Measurements from ENCODE around the gene EFNB2. TPM values are rescaled to one million over a fixed set of nuclear protein-coding genes. Genes with fewer than 3 reads are reported as not detected.

EFNB2 gene
- total and polyA plus RNA-seq, 9 of the 15 experiments (the other 6 are each of a cell fraction or from before 2014, with no cell fraction given) = 0.01 to 0.29 (median 0.18) TPM

DNA sequence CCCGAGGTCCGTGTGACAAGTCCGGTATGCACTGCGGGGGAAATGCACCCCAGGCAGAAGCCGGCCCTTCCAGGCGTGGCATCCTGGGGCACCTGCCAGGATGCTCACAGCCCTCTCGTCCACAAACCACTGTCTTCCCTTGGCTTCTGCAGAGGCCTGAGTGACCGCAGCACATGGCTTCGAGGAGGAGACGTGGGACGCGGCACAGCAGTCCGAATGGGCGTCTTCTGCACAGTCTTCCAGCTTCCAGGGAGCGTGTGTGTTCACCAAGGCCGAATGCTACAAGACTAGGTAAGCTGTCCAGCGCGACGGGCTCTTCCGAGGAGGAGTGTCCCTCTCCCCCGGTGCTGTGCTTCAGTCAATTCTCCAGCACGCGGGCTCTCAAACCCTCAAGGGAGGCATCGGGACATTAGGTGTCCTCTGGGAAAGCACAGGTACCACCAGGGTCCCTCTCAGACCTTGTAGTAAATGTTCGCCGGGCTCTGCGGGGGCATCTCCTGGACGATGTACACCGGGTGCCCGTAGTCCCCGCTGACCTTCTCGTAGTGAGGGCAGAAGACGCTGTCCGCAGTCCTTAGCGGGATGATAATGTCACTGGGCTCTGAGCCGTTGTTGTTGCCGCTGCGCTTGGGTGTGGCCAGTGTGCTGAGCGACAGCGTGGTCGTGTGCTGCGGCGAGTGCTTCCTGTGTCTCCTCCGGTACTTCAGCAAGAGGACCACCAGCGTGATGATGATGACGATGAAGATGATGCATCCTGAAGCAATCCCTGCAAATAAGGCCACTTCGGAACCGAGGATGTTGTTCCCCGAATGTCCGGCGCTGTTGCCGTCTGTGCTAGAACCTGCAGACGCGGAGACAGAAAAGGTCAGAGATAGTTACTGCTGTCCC lies 42.6 kb downstream of the EFNB2 start:
- no peak overlapping the region for H3K9ac ChIP-seq (ENCODE audit: insufficient read depth in 1 of 2, low read depth in 2 of 2, low read length in 2 of 2)
- POLR2A ChIA-PET = interaction anchor here (0.6 kb wide), 1 partner anchor 11 kb away, joined by 3 read pairs; no protein-coding TSS in a partner anchor
- no peaks in the 10 kb centered on the region for H4K20me1 ChIP-seq (replicated peaks; ENCODE audit: control insufficient read depth, insufficient read depth, low read length)
- no peak for DNase-seq (ENCODE audit: extremely low read depth in 1 of 4, low spot score in 3 of 4)
- peaks cover 0 to 10% of the 10 kb centered on the region in 2 experiments; a peak in 2 of 5 replicates for H3K27me3 ChIP-seq (ENCODE audit: control insufficient read depth in 2 of 2, insufficient read depth in 2 of 2, low read length in 2 of 2)
- no peak for ATAC-seq
- H2AFZ ChIP-seq (ENCODE audit: low read depth, low read length) = no peak overlapping the region
- 21% methylated on average over 20 of the region's 54 CpGs for WGBS (ENCODE audit: insufficient coverage, low coverage, missing lambda C conversion rate)
- no peaks in the 10 kb centered on the region for H3K9me1 ChIP-seq (ENCODE audit: control insufficient read depth, insufficient read depth, low read length)
- no peak for TF ChIP-seq PTBP1 (IDR thresholded peaks at IDR 0.05; ENCODE audit: low read depth, low read length)
- TF ChIP-seq ZNF280B (CRISPR knock-in tag; IDR thresholded peaks at IDR 0.05) = no peak
- no peak for TF ChIP-seq FOXP1 (CRISPR knock-in tag; IDR thresholded peaks at IDR 0.05)
- TF ChIP-seq, protein P1, sequence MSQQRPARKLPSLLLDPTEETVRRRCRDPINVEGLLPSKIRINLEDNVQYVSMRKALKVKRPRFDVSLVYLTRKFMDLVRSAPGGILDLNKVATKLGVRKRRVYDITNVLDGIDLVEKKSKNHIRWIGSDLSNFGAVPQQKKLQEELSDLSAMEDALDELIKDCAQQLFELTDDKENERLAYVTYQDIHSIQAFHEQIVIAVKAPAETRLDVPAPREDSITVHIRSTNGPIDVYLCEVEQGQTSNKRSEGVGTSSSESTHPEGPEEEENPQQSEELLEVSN (IDR thresholded peaks at IDR 0.05; ENCODE audit: borderline replicate concordance in 1 of 2, extremely low read depth in 1 of 2, insufficient read depth in 1 of 2, insufficient read length in 1 of 2, low read depth in 1 of 2, low read length in 1 of 2, poor library complexity in 1 of 2, severe bottlenecking in 1 of 2) = no peak
- no peak for TF ChIP-seq HDAC6 (IDR thresholded peaks at IDR 0.05; ENCODE audit: low read depth, low read length)
- no peak for TF ChIP-seq NFATC3 (IDR thresholded peaks at IDR 0.05)
- no peak for TF ChIP-seq ZFP1 (CRISPR knock-in tag; IDR thresholded peaks at IDR 0.05)
- in situ Hi-C loops (cut with MboI) (no loop called here), intact Hi-C loops (cut with micrococcal nuclease) (no loop called here)
- H3K36me3 ChIP-seq (ENCODE audit: control insufficient read depth, insufficient read depth, low read length) = no peaks in the 10 kb centered on the region
- H3K27ac ChIP-seq (ENCODE audit: extremely low read depth, low read depth, low read length) = no peak overlapping the region
- no peaks in the 10 kb centered on the region; a peak in 1 of 5 replicates for H3K4me1 ChIP-seq (replicated peaks in 1 of 2; ENCODE audit: control insufficient read depth in 2 of 2, insufficient read depth in 2 of 2, low read length in 2 of 2)
- no peak overlapping the region for H3K4me3 ChIP-seq
- no peak overlapping the region for H3K4me2 ChIP-seq (ENCODE audit: insufficient read depth, low read length)
- FAIRE-seq = no peak
- no TSS peak for BruUV-seq (replicated peaks)
- H3K9me3 ChIP-seq (replicated peaks; ENCODE audit: control insufficient read depth, insufficient read depth, low read depth, low read length) = no peaks in the 10 kb centered on the region
- CTCF ChIA-PET (ENCODE audit: low intra/inter-chr PET ratio) = no interaction called here
- no peaks in the 10 kb centered on the region for H3K79me2 ChIP-seq (ENCODE audit: control insufficient read depth, insufficient read depth, low read length)

All from K562 (cell line).